GM21423 (cell line): ENCODE data around the gene OR52N5.
A peak's percentile ranks its signal among the peaks of the same experiment; 100 is the strongest.

Experiments
- ATAC-seq: cut with Tn5 transposase; IDR thresholded peaks from one replicate; pipeline ENCODE4 v1.9.1; 2021; ENCODE audit warnings: mild to moderate bottlenecking, moderate library complexity; ENCODE audit not compliant: unreplicated experiment

OR52N5 gene

DNA sequence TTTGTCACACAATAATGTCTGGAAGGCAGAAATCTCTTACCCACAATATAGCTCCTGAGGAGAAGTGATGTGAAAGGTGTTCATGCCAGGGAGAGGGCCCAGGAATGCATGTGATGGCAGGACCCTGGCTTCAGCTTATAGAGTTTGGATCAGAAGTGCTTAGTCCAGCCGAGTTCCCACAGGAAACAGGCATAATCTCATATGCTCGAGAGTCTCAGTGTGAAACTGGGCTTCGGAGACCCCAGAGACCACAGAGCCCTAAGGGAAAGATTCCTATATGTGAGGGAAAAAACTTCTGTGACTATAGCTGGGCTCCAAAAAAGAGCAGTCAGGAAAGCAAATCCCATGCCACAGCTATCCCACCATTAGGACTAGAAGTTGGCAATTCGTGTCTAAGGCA, at the start of gene OR52N5:
TSS of gene OR52N5 (minus strand) at position 101 of the 400 bp plus-strand sequence. CDS start 4,721 bp downstream, outside the sequence.
- ATAC-seq, result no peak

- ATAC-seq, result no peak
These were observed 48.2 kb upstream of the OR52N5 start for GRCh38 chr11:5831196-5831829.

GRCh38 chr11:5818245-5818886, 35.2 kb upstream of the OR52N5 start:
- peak; percentile 54 for ATAC-seq

DNA sequence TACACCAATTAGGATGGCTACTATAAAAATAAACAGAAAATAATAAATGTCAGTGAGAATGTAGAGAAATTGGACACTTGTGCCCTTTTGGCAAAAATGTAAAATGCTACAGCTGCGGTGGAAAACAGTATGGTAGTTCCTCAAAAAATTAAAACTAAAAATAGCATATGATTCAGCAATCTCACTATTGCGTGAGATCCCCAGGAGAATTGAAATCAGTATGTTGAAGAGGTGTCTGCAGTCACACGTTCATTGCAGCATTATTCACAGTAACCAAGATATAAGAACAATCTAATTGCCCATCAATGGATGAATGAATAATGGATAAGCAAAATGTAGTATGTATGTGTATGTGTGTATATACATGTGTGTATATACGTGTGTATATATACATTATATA, 32.4 kb upstream of the OR52N5 start:
- no peak for ATAC-seq

DNA sequence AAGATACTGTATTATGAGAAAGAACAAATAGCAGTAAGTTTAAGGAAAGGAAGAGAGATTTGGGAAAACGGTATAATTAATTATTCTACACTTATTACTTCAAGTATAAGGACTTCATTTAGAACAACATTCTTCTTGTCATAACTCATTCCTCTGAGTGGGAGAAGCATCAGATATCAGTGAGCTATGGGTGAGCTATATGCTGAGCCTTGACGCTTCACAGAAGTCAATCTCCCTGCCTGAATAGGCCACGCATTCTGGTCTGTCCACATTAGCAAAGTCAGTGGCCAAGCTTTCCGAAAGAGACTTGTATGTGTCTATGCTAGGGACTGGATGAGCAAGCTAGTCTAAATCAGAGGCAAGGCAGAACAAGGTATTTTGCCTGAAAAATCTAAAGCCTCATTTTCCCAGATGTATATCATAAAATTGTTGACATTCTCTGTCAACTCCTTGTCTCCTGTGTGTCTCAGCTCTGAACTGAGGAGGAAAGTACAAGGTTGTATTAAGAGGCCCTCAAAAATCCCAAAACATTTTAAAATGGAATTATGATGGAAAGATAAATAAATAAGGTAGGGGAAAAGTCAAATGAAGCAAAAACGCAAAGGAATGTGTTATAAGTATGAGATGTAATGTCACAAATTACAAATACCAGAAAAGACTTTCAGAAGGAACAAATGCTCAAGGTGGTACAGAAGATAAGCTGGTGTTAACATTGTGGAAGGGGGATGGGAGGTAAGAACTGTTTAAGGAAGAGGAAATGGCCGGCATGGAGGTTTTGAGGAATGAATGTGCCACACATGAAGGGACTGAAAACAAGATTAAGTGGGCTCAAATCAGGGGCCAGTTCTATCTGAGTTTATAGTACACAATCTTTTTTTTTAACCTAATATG, 27.0 kb upstream of the OR52N5 start:
- ATAC-seq, result no peak

DNA sequence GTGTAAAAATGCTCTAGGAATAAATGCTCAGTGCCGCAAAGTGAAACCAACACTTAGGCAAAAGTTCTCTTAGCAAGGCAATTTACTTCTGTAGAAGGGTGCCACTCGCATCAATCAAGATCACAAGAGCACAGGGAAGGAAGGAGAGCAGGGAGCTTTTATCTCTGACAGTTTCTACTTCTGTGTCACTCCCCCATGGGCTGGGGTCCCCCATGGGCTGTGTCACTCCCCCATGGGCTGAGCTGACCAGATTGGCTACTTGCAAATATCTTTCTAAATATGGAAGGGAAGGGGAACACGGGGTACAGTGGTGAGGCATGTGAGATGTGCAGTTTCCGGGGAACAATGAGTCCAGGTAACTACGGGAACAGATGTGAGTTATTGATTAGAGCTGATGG, 26.0 kb upstream of the OR52N5 start:
- ATAC-seq, result peak; percentile 19

DNA sequence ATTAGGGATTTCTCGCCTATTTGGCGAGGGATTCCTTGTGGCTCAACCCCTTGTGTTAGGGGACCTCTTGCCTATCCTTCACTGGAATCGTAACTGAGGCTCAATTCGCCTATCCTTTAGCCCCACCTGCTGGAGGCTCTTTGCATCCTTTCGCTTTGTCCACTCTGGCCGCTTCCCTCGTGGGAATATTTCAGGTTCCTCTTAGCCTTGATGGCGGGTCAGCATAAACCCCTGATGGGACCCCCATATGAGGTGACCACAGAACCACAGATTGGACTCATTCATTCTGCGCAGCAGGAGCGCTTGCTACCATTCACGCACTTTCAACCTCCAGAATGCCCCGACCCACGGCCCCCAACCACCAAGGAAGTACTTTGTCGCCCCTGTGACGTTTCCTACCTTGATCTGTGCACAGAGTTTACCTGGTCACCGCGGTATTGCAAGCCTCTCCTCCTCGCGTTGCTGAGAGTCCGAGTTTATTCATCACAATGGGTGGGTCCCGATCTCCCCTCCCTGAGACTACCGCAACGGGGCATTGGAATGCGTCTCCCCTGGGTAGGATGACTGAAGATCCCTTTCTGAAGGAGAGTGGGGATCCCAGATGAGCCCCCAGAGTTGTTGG, 25.5 kb upstream of the OR52N5 start, which contains the start of gene OR52N2:
TSS of gene OR52N2 (plus strand) at position 425 of the 622 bp plus-strand sequence. CDS start 11,412 bp downstream, outside the sequence.
- ATAC-seq, result peak; percentile 94

DNA sequence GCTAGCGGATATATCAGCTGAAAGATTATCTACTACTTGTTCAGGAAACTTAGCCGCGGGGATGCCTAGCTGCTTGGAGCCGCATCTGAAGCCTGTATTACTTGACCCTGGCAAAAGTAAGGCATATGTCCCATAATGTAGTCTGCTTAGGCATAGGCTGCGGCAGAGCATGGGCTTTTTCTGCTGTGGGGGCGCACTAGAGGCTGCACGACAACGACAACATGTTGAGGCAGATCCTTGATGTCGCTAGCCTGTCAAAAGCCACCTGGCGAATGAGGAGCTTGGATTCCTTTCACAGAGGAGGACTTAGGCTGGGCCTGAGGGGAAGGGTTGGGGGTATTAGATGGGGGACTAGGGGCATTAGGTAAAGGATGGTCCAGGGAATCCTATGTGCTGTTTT, 24.4 kb upstream of the OR52N5 start:
- no peak for ATAC-seq

- ATAC-seq, result no peak
These were observed 20.8 kb upstream of the OR52N5 start for GRCh38 chr11:5803982-5804381.

DNA sequence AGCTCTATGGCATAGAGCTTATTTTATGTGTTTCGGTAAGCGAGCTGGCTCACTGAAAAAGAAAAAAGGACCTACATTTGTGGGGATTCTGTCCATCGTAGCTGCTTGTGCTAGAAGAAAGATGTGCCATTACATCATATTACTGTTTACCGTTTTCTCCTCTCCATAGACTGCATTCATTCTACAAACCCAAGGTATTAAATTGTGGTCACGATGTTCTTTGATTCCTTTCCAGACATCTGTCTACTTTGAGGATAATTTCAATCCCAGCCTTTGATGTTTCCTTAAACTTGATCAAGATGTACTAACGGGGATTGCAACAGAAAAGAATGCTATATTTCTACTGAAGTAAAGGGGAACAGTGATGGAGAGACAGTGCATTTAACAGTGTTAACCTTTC, 13.4 kb upstream of the OR52N5 start:
- ATAC-seq, result no peak

- ATAC-seq, result no peak
These were observed 8.0 kb upstream of the OR52N5 start, which contains the start of gene OR52N1 for GRCh38 chr11:5791165-5791564. Gene OR52N1 (minus strand): TSS chr11:5791265. CDS start chr11:5788816, 2,449 bp downstream.

DNA sequence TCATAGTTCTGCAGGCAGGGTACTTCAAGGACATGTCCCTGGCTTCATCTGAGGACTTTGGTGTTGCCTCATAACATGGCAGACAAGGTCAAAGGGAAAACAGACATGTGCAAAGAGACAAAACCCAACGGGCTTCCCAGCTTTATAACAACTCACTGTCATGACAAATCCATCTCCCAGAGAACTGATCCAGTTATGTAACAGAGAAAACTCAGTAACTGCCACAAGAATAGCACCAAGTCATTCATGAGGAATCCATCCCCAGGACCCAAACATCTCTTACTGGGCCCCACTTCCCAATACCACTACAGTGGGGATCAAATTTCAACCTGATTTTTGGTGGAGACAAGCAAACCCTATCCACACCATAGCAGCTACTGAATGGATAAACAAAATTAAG, 16.1 kb downstream of the OR52N5 start:
- ATAC-seq, result no peak

DNA sequence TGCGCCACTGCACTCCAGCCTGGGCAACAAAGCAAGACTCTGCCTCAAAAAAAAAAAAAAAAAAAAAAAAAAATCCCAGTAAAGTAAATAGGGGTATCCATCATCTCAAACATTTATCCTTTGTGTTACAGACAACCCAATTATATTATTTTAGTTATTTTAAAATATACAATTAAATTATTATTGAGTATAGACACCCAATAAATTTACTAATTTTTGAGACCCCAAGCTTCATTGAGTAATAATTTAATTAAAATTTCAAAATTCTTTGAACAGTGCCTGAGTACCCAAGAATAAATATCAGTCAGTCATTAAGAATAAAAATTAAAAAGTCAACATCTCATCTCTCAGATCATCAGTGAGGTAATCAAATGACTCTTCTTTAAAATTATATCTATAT, 29.2 kb downstream of the OR52N5 start, which contains the start of gene OR52N4:
TSS of gene OR52N4 (plus strand) at position 301 of the 400 bp plus-strand sequence. CDS start 498 bp downstream, outside the sequence.
- ATAC-seq, result no peak

DNA sequence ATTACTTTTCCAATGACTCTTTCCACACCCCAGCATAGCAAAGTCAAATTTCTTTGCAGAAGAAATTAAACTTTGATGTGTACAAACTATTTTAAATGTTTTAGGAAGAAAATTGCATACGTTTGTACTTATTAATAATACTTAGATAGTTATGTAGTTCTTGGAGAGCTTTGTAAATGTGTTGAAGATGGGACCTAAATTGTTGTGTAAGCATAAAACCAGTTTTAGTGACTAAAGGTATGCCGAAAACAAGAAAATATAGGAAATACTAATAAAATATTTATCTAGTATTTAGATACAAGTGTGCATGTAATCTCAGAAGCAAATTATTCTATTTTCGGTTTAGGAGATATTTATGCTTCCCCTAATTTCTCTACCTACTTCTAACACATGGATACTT, 33.3 kb downstream of the OR52N5 start:
- no peak for ATAC-seq

- ATAC-seq, result no peak
These were observed 36.5 kb downstream of the OR52N5 start for GRCh38 chr11:5746614-5747013.

- ATAC-seq, result no peak
These were observed 44.7 kb downstream of the OR52N5 start for GRCh38 chr11:5738431-5738830.

- ATAC-seq, result no peak
These were observed 45.3 kb downstream of the OR52N5 start for GRCh38 chr11:5737670-5738392.

DNA sequence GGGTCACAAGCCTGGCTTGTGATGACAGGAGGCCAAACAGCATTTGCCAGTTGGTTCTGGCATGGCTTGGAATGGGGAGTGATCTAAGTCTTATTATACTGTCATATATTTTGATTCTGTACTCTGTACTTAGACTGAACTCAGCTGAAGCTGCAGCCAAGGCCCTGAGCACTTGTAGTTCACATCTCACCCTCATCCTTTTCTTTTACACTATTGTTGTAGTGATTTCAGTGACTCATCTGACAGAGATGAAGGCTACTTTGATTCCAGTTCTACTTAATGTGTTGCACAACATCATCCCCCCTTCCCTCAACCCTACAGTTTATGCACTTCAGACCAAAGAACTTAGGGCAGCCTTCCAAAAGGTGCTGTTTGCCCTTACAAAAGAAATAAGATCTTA, 46.1 kb downstream of the OR52N5 start:
- ATAC-seq, result no peak

DNA sequence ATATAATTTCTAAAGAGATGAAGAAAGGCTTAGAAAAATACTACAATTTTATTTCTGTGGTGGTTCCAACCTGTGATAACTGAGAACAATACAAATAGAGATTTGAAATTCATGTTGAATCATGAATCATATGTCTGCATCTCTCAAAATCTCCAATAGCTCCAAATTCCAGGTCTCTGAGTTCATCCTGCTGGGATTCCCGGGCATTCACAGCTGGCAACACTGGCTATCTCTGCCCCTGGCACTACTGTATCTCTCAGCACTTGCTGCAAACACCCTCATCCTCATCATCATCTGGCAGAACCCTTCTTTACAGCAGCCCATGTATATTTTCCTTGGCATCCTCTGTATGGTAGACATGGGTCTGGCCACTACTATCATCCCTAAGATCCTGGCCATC, 46.8 kb downstream of the OR52N5 start, which contains the start of gene OR56B1:
TSS of gene OR56B1 (plus strand) at position 53 of the 400 bp plus-strand sequence. CDS start at position 122, 69 bp downstream.
- ATAC-seq, result no peak

DNA sequence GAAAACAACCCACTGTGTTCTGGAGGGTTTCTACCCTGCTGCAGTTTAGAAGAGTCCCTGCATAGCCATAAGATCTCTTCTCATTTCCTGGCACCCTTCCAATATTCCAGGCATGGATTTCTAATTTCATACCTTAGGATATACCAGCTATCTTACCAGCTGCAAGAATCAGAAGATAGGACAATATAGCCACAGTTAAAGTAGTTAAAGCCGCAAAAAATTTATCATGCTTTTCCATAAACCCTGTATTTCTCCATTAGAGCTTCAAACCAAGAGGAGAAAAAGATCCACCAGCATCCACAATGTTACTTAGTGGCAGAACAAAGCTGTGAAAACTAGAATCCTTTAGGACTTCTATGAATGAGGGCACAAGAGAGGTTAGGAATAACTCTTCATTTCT, 55.5 kb downstream of the OR52N5 start:
- ATAC-seq, result no peak
